ENCODE results near the gene HSPA1B.

GRCh38 chr6:31837369-31838113, 10.0 kb downstream of the HSPA1B start:
- TF ChIP-seq CTCF (conservative IDR thresholded peaks at IDR 0.05 in 1 of 2, IDR thresholded peaks at IDR 0.05 in 1 of 2; ENCODE audit: low read depth in 1 of 2, low read length in 2 of 2) (no peak), EZH2 (IDR thresholded peaks at IDR 0.05; ENCODE audit: low read length, missing control alignments) (no peak)

Data from fibroblast of lung (primary cell).